AG10803 (cell line): ENCODE measurements around the gene KDM4B.

Source experiments
- DNase-seq: peaks from one replicate; pipeline ENCODE4 v3.0.0; 2010; ENCODE audit warnings: low read depth
- H3K4me3 ChIP-seq: 2 replicates; pipeline ENCODE4 v1.5.1; 2011; ENCODE audit warnings: mild to moderate bottlenecking, low read length, control low read depth
- TF ChIP-seq, protein P1 (sequence below): conservative IDR thresholded peaks from 2 replicates; pipeline ENCODE4 v1.5.1; 2011; ENCODE audit warnings: mild to moderate bottlenecking, low read length, control low read depth, inconsistent platforms

Gene KDM4B

GRCh38 chr19:5089283-5089682 is 120.4 kb downstream of the KDM4B start:
- no peak overlapping the region for H3K4me3 ChIP-seq
- no peak for DNase-seq
- TF ChIP-seq, protein P1, sequence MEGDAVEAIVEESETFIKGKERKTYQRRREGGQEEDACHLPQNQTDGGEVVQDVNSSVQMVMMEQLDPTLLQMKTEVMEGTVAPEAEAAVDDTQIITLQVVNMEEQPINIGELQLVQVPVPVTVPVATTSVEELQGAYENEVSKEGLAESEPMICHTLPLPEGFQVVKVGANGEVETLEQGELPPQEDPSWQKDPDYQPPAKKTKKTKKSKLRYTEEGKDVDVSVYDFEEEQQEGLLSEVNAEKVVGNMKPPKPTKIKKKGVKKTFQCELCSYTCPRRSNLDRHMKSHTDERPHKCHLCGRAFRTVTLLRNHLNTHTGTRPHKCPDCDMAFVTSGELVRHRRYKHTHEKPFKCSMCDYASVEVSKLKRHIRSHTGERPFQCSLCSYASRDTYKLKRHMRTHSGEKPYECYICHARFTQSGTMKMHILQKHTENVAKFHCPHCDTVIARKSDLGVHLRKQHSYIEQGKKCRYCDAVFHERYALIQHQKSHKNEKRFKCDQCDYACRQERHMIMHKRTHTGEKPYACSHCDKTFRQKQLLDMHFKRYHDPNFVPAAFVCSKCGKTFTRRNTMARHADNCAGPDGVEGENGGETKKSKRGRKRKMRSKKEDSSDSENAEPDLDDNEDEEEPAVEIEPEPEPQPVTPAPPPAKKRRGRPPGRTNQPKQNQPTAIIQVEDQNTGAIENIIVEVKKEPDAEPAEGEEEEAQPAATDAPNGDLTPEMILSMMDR: no peak

- TF ChIP-seq, protein P1: no peak
- no peak for DNase-seq
- no peak overlapping the region for H3K4me3 ChIP-seq
Observed at GRCh38 chr19:5090465-5091017, 121.6 kb downstream of the KDM4B start.

DNA sequence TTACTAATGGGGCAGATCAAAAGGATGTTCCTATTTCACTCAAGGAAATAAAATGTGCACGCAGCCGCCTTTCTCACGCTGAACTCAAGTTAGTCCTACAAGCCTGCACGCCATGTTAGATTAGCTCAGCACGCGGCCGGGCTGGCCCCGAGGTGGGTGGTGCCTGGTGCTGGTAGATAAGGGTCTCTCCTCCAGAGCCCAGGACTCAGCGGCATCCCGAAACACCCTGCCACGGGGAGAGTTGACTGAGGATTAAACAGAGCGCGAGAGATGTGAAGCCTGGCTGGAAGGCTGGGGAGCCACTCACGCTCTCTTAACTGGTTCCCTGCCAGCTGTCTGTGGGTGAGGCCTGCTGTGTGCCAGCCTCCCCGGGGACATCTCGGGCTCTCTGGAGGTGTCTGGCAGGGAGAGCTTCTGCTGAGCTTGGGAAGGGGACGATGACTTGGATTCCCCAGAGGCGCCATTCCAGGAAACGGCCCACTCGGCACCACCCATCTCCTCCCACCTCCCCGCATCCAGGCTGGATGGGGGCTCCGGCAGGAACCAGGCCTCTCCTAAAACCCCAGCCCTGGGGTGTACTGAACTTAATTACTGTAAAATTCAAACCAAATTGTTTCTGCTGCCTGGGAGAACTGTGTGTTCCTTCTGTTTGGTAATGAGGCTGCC is 122.2 kb downstream of the KDM4B start:
- TF ChIP-seq, protein P1: no peak
- DNase-seq: peak; percentile 73
- H3K4me3 ChIP-seq: no peak overlapping the region

DNA sequence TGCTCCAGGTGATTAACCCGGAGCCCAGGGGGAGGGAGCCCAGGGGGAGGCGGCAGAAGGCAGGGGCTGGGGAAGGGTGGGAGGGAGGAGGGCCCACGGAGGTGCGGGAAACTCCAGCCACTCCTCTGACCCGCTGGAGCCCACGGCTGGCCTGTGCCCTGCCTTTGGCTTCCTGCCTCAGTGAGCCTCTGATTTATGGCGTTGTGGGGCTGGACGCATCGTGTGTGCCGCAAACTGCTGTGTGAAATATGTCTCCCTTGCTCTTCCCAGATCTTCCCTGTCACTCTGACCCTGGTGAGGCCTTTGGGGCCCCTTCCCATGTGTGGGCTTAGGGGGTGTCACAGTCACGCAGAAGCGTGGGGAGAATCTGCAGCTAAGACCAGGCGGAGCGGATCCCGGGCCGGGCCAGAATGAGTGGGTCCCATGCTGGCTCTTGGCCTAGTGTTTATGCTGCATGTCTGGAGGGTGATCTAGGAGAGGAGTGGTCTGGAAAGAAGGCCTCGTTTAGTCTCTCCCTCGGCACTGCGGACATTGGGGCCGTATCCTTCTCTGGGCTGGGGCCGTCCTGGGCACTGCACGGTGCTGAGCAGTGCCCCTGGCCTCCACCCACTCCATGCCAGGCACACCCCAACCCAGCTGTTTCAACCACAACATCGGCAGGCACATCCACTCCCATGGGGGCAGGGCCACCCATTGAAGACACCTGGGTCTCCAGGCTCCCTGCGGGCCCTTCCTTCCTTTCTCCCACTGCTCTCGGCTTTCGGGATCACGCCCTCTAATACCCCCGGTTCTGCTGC is 123.0 kb downstream of the KDM4B start:
- H3K4me3 ChIP-seq: no peak overlapping the region
- DNase-seq: peak; percentile 28
- TF ChIP-seq, protein P1: no peak

DNA sequence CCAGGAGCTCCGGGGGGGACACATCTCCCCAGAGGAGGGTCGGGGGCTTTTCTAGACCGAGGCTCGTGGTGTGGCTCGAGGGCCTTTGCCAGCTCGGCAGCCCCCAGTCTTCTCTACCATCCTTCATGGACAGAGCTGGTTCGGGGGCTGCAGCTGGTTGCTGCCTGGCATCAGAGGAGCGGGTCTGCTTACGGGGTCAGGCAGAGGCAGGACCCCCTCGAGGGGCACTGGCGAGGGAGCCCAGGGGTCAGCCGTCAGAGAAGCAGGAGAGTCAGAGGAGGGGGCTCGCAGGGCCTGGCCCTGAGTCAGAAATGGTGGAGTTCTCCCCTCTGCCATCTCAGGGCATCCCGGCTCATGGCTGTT is 123.5 kb downstream of the KDM4B start:
- no peak for DNase-seq
- TF ChIP-seq, protein P1: no peak

DNA sequence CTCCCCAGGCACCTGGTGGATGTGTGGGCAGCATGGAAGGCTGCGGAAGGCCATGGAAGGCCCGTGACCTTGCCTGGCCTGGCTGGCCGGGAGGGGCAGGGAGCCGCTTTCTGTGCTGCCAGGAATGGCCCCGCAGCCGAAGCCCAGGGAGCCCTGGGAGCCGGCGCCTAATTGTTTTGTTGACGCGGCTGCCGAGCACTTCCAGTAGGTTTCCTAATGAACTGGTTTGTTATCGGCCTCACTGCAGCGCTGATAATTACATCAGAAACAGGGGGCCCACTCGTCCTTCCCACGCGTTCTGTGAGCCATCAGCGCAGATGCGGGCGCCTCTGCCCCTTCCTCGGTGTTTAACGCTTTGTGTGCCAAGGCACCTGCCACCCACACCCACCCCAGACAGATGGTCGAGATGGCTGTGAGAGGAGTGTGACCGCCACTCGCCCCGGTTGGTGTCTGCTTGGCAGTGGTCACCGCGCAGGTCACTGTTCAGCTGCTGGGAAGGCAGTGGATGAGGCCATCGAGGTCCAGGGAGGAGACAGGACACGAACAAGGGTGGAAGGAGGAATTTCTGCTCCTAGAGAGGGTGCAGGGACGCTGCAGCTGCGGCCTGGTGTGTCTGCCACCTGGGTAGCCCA is 124.5 kb downstream of the KDM4B start:
- no peak for DNase-seq
- TF ChIP-seq, protein P1: no peak

More for the DNA sequence above, 123.5 kb downstream of the KDM4B start:
- no peak overlapping the region for H3K4me3 ChIP-seq

More for the DNA sequence above, 124.5 kb downstream of the KDM4B start:
- no peak overlapping the region for H3K4me3 ChIP-seq
